Endometrium (tissue), 2 donors: ENCODE data around the gene NACA2.

Experiments used
- FAIRE-seq: peaks from 2 replicates; lab custom pipeline; 2012; peaks lifted over from hg19 to GRCh38; lab: Jason Lieb, UNC
- donor health status: control.
- donor health status: control.

Gene NACA2

GRCh38 chr17:61547113-61547512 is 43.9 kb downstream of the NACA2 start:
- no peak for FAIRE-seq

DNA sequence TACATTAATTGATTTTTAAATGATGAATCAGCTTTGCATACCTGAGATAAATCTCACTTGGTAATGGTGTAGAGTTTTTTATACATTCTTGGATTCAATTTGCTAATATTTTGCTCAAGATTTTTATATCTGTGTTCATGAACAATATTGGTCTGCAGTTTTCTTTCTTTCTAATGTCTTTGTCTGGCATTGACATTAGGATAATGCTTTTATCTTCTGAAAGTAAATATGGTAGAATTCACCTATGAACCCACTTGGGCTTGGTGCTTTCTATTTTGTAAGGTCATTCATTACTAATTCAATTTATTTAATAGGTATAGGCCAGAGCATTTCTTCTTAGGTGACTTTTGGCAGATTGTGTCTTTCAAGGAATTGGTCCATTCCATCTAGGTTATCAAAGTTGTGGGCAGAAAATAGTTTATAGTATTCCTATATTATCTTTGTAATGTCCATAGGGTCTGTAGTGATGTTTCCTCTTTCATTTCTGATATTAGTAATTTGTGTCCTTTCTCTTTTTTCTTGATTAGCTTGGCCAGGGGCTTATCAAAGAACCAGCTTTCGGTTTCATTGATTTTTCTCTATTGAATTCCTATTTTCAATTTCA is 45.6 kb downstream of the NACA2 start:
- FAIRE-seq = no peak

DNA sequence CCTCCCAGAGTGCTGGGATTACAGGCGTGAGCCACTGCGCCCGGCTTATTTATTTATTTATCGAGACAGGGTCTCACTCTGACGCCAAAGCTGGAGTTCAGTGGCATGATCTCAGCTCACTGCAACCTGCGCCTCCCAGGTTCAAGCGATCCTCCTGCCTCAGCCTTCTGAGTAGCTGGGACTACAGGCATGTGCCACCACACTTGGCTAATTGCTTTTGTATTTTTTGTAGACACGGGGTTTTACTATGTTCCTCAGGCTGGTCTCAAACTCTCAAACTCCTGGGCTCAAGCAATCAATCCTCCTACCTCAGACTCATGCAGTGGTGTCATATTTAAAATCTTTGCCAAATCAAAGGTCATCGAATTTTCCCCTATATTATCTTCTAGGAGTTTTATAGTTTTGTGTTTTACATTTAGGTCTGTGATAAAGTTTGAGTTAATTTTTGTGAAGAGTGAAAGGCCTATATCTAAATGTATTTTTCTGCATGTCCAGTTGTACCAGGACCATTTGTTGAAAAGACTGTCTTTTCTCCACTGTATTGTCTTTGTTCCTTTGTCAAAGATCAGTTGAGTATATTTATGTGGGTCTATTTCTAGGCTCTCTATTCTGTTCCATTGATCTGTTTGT is 47.1 kb downstream of the NACA2 start:
- no peak for FAIRE-seq

GRCh38 chr17:61542027-61542426 is 49.0 kb downstream of the NACA2 start:
- FAIRE-seq = no peak

DNA sequence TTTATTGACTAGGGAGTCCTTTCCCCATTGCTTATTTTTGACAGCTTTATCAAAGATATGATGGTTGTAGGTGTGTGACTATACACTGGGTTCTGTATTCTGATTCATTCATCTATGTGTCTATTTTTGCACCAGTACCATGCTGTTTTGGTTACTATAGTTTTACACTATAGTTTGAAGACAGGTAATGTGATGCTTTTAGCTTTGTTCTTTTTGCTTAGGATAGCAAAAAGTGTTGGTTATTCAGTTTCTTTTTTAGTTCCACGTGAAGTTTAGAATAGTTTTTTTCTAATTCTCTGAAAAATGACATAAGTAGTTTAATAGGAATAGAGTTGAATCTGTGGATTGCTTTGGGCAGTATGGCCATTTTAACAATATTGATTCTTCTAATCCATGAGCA is 50.1 kb downstream of the NACA2 start:
- FAIRE-seq = no peak
